GM18909 (cell line): ENCODE results near the gene PEF1.

Experiments used
- ATAC-seq: cut with Tn5 transposase; IDR thresholded peaks from one replicate; pipeline ENCODE4 v1.9.1; 2021; ENCODE audit warnings: mild to moderate bottlenecking; ENCODE audit not compliant: unreplicated experiment, poor library complexity

PEF1 gene

GRCh38 chr1:31617218-31617915, 27.3 kb downstream of the PEF1 start, which contains the start of gene HCRTR1:
HCRTR1 (plus strand) TSS chr1:31617689; CDS start chr1:31619193, 1,504 bp downstream.
- no peak for ATAC-seq

DNA sequence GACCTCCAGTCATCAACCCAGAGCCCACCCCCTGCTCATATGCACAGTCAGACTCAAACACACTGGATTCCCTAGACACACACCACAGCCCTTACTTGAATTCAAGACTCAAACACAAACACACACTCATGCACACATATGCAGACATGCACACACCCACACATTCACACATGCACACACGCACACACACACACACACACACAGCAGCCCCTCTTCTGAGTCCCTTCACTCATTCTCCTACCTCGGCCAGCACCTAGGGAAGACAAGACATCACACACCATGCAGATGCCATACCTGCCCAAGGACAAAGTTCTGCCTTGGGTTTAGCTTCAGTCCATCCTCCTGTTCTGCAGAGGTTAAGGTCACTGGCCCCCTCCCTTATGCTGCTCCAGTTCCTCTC, 28.7 kb downstream of the PEF1 start:
- no peak for ATAC-seq

DNA sequence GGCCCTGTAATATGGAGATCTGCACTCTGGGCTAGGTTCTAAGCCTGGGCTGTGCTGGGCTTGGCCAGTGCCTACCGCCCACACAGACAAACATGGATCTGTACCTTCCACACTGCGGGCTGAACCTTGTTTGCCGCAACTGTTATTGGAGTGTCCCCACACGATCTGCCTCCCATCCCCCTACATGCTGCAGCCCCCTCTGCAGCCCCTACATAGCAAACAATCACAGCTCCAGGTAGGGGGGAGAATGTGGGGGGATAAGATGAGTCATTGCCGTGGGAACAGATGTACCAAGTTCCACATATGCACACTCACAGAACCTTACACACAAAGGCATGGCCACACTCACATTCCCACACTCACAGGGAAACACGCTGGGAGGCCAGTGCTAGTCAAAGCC, 29.3 kb downstream of the PEF1 start:
- no peak for ATAC-seq

DNA sequence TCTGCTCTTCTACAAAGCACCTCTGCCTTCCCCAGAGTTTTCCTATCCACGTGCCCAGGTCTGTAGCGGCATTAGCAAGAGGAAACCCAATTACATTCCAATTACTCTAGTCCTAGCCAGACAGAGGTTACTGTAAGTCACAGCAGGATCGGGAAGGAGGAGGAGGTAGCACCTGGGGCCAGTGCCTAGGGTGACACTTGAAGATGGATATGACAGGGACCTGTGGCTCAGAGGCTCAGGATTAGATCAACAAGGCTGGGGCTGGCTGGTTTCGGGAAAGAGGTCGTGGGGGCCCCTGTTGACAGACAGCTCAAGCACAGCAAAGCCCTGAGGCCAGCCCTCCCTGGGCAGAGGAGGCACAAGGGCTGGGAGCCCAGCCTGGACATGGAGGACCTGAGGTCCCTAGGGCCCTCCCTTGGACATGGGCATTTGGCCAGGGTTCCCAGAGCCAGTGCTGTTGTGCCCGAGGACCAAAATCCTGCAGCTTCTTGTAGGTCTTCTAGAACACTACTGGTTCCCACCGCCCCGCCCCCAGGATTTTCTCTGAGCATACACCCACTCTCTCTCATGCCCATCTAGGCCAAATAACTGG, 30.2 kb downstream of the PEF1 start:
- no peak for ATAC-seq

- no peak for ATAC-seq
Measured at GRCh38 chr1:31609514-31610118, 35.1 kb downstream of the PEF1 start.

GRCh38 chr1:31607360-31607759, 37.3 kb downstream of the PEF1 start:
- no peak for ATAC-seq

GRCh38 chr1:31605908-31606427, 38.7 kb downstream of the PEF1 start:
- ATAC-seq, result peak; percentile 89

DNA sequence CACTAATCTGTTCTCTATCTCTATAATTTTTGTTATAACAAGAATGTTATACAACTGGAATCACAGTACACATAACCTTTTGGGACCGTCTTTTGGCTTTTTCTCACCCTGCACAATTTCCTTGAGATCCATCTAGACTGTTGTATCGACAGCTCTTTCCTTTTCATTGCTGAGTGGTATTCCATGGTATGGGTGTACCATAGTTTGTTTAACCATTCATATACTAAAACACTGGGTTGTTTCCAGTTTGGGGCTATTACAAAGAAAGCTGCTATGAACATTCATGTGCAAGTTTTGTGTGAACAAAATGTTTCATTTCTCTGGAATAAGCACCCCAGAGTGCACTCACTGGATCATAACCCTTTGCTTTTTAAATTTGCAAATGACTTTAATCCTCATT, 42.6 kb downstream of the PEF1 start:
- ATAC-seq, result no peak

- ATAC-seq, result no peak
Measured at GRCh38 chr1:31600641-31601040, 44.0 kb downstream of the PEF1 start.

DNA sequence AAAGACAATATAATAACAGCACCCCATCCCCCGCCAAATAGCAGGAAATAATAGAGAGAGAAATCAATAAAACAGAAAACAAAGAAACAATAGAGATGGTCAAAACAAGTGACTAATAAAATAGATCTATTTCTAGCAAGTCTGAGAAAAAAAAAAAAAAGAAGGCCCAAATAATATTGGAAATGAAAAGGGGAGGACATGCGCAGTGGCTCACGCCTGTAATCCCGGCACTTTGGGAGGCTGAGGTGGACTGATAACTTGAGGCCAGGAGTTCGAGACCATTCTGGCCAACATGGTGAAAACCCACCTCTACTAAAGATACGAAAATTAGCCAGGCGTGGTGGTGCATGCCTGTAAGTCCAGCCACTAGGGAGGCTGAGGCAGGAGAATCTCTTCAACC, 45.7 kb downstream of the PEF1 start:
- ATAC-seq, result no peak

DNA sequence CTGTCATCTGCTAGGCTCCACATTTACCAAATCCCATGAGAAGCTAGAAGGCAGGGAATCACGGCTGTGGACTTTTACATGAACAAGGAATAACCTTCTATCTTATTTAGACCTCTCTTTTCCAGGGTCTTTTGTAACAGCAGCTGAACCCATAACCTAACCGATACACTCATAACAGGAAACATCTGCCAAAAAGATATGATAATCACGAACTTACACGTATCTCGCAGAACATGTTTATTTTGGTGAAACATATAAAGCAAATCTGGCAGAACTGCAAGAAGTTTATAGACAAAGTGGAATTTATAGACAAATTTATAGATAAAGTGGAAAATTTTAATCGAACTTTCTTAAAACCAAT, 48.0 kb downstream of the PEF1 start:
- ATAC-seq, result no peak

- no peak for ATAC-seq
Measured at GRCh38 chr1:31595836-31596736, 48.6 kb downstream of the PEF1 start.

- no peak for ATAC-seq
Measured at GRCh38 chr1:31593770-31594632, 50.7 kb downstream of the PEF1 start.

GRCh38 chr1:31593136-31593665, 51.5 kb downstream of the PEF1 start:
- ATAC-seq, result no peak

DNA sequence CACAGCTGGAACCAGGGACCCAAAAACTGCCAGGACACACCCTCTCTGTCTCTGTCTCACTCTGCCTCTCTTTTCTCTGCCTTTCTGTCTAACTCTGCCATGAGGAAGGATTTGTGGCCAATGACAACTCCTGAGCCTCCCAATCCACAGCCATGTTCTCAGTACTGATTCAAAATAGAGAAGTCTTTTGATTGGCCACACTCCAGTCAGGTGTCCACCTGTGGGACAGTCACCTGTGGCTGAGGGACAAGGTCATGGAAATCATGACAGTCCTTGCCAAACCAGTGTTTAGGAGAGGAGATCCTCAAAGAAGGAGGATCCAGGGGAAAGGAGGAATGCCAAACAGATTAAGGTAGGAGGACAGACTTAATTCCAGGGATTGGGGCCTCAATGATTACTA, 52.5 kb downstream of the PEF1 start:
- ATAC-seq, result no peak

- no peak for ATAC-seq
Measured at GRCh38 chr1:31591425-31592093, 53.1 kb downstream of the PEF1 start.

DNA sequence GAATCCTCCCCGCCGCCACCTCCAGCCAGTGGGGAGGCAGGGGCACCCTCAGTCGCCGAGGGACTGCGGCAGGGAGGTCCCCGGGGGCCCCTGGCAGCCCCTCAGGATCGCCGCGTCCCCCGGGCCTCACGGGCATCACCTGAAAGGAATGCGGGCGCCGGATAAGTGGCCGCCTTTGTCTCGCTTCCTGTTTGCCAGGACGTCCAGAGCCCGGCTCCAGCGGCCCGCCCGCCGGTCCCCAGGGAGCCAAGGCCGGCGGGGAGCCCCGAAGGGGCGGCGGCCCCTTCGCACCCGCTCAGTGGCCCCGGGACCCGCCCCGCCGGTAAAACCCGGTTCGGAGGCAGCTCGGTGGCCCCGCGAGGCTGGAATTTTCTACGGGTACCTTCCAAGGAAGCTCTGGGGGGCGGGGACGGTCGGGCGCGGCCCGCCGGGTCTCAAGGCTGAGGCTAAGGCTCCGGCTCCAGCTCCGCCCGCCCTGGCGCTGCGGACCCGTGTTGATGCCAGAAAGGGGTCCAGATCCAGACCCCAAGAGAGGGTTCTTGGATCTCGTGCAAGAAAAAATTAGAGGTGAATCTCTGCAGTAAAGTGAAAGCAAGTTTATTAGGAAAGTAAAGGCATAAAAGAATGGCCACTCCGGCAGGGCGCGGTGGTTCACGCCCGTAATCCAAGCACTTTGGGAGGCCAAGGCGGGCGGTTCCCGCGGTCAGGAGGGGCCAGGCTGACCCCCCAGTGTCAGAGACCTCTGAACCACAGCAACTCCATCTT, 55.7 kb downstream of the PEF1 start:
- no peak for ATAC-seq

- ATAC-seq, result no peak
Measured at GRCh38 chr1:31587720-31588423, 56.8 kb downstream of the PEF1 start.
